Heart left ventricle (tissue), 16 donors: ENCODE results near the gene PIK3C2A. TPM values are rescaled to one million over a fixed set of nuclear protein-coding genes. Genes with fewer than 3 reads are reported as not detected.
A peak's percentile ranks its signal among the peaks of the same experiment; 100 is the strongest.

Experiments used
- ATAC-seq, 4 donors: fragments of 200-7000 bp; cut with Tn5 transposase; one replicate each; pipeline ENCODE4 v1.9.1; 2020 to 2022; ENCODE audit warnings: moderate library complexity in 4 of 4, mild to moderate bottlenecking in 3 of 4, moderate number of reproducible peaks in 1 of 4
- DNase-seq, 5 donors: peaks; one replicate each; pipeline ENCODE4 v3.0.0-alpha.2; 2020
- H3K27ac ChIP-seq, 12 donors: fragments of 200-600 bp; sonication (generic) in 4 of 12; one replicate each; pipeline versions ENCODE4 v1.5.0 to v1.8.0; 2016 to 2022; ENCODE audit warnings: mild to moderate bottlenecking in 2 of 12
- H3K27me3 ChIP-seq, 9 donors: fragments of 200-600 bp; sonication (generic) in 2 of 9; one replicate each; pipeline versions ENCODE4 v1.5.1 to v1.8.0; 2016 to 2022; ENCODE audit warnings: mild to moderate bottlenecking in 3 of 9
- H3K36me3 ChIP-seq, 9 donors: fragments of 200-600 bp; sonication (generic) in 2 of 9; one replicate each; pipeline versions ENCODE4 v1.5.0 to v1.8.0; 2018 to 2022; ENCODE audit warnings: mild to moderate bottlenecking in 2 of 9
- H3K4me1 ChIP-seq, 12 donors: fragments of 200-600 bp; sonication (generic) in 4 of 12; one replicate each; pipeline versions ENCODE4 v1.5.0 to v1.8.0; 2016 to 2022; ENCODE audit warnings: mild to moderate bottlenecking in 3 of 12
- H3K4me3 ChIP-seq, 12 donors: fragments of 200-600 bp; sonication (generic) in 4 of 12; one replicate each; pipeline versions ENCODE4 v1.5.0 to v1.8.0; 2017 to 2022; ENCODE audit warnings: mild to moderate bottlenecking in 9 of 12, moderate library complexity in 4 of 12
- H3K9me3 ChIP-seq, 12 donors: fragments of 200-600 bp; sonication (generic) in 4 of 12; one replicate each; pipeline versions ENCODE4 v1.5.0 to v1.8.0; 2016 to 2022; ENCODE audit warnings: mild to moderate bottlenecking in 1 of 12
- POLR2A ChIP-seq, 2 donors: fragments of 450-650 bp; IDR thresholded peaks; one replicate each; pipeline ENCODE4 v1.6.1; 2017; ENCODE audit warnings: antibody characterized with exemption in 2 of 2, mild to moderate bottlenecking in 2 of 2, moderate library complexity in 2 of 2
- WGBS, 4 donors: extraction: QIAGEN DNeasy Blood & Tissue Kit in 2 of 4; methylation state at CpG; one replicate each; pipeline versions ENCODE4 v1.1.5 to v1.1.7; 2013 to 2018; 5-methylcytosine and 5-hydroxymethylcytosine counted together
- intact Hi-C, 10 donors: fragments of 100-400 bp; cut with DNase I; formaldehyde crosslinking; loops; one replicate each; pipeline versions ENCODE4 v1.11.1 to v1.14.2; 2022
- long read RNA-seq, 3 donors: library from polyadenylated mRNA; unstranded; transcript quantifications; one replicate each; pipeline ENCODE4 v2.0.0, GENCODE V29; 2020 to 2021
- polyA plus RNA-seq, 2 donors: library from polyadenylated mRNA; stranded (reverse); fragments of 200-250 nt; gene quantifications; one replicate each; pipeline ENCODE4 v1.2.3, GENCODE V29; 2013
- total RNA-seq, 9 donors: library from RNA; depleted of rRNA in 2 of 9; stranded (reverse); fragments of >200 nt in 2 of 9; fragmentation: NEBNext Ultra II Directional in 3 of 9; extraction: Animal tissue kit (Norgen Biotek cat#: 25700) in 3 of 9; gene quantifications; one replicate each; pipeline versions ENCODE4 v1.1.0 to v1.2.4, GENCODE V29; 2016 to 2023
- TF ChIP-seq, protein P1 (sequence below), 12 donors: fragments of 200-600 bp; sonication (generic) in 4 of 12; IDR thresholded peaks; one replicate each; pipeline versions ENCODE4 v1.5.0 to v1.8.0; 2018 to 2022; ENCODE audit warnings: antibody characterized with exemption in 12 of 12, mild to moderate bottlenecking in 5 of 12
- donor health status: ischemic (EF 13 %, LVEDD 7.1; RV severe dilation, severe dysfunction).
- donor health status: healthy with polysubstance abuse.
- donor health status: DM: no; HTN: yes; CAD: no.
- donor health status: DM: no; HTN: no; CAD: no.
- donor health status: ischemic (EF 25% LVEDD 6.9; RV normal size, moderate dysfunction).
- donor health status: ischemic (EF 25% LVEDD 5.7; RV mildly dilated, moderate dysfunction).
- donor health status: healthy.
- donor health status: DM: yes; HTN: yes; CAD: no.
- donor health status: ischemic (EF 35%, LVEDD 5.7; RV mildly dilated, moderate dysfunction).
- donor health status: nonischemic (EF 11% LVEDD 7.7; RV severe dilation, severe dysfunction).
- donor health status: DM: yes; HTN: yes; CAD: no.
- donor health status: PGD.
- donor health status: ischemic (EF 29% LVEDD 5.4; RV normal size, mild dysfunction).
- donor health status: nonischemic (EF 23%, LVEDD 6.1; RV moderate dilation, normal function).

Gene PIK3C2A, protein sequence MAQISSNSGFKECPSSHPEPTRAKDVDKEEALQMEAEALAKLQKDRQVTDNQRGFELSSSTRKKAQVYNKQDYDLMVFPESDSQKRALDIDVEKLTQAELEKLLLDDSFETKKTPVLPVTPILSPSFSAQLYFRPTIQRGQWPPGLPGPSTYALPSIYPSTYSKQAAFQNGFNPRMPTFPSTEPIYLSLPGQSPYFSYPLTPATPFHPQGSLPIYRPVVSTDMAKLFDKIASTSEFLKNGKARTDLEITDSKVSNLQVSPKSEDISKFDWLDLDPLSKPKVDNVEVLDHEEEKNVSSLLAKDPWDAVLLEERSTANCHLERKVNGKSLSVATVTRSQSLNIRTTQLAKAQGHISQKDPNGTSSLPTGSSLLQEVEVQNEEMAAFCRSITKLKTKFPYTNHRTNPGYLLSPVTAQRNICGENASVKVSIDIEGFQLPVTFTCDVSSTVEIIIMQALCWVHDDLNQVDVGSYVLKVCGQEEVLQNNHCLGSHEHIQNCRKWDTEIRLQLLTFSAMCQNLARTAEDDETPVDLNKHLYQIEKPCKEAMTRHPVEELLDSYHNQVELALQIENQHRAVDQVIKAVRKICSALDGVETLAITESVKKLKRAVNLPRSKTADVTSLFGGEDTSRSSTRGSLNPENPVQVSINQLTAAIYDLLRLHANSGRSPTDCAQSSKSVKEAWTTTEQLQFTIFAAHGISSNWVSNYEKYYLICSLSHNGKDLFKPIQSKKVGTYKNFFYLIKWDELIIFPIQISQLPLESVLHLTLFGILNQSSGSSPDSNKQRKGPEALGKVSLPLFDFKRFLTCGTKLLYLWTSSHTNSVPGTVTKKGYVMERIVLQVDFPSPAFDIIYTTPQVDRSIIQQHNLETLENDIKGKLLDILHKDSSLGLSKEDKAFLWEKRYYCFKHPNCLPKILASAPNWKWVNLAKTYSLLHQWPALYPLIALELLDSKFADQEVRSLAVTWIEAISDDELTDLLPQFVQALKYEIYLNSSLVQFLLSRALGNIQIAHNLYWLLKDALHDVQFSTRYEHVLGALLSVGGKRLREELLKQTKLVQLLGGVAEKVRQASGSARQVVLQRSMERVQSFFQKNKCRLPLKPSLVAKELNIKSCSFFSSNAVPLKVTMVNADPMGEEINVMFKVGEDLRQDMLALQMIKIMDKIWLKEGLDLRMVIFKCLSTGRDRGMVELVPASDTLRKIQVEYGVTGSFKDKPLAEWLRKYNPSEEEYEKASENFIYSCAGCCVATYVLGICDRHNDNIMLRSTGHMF (N-terminal part only)
- 10 to 100 TPM; 28.5 to 52.2 (median 34.9) TPM for total RNA-seq
- polyA plus RNA-seq, result 10 to 100 TPM in 1 of 2 donors, 1 to 10 TPM in 1; 9.8 to 13.0 TPM
- long read RNA-seq, donor 1, partial matches to known transcripts, result 3 of 9 reads
- long read RNA-seq, donor 1, other reads (novel, unspliced or antisense), result 6 of 9 reads
- long read RNA-seq, donor 2, partial matches to known transcripts, result 11 of 24 reads
- long read RNA-seq, donor 2, other reads (novel, unspliced or antisense), result 13 of 24 reads
- long read RNA-seq, donor 3, partial matches to known transcripts, result 7 of 13 reads
- long read RNA-seq, donor 3, other reads (novel, unspliced or antisense), result 6 of 13 reads

DNA sequence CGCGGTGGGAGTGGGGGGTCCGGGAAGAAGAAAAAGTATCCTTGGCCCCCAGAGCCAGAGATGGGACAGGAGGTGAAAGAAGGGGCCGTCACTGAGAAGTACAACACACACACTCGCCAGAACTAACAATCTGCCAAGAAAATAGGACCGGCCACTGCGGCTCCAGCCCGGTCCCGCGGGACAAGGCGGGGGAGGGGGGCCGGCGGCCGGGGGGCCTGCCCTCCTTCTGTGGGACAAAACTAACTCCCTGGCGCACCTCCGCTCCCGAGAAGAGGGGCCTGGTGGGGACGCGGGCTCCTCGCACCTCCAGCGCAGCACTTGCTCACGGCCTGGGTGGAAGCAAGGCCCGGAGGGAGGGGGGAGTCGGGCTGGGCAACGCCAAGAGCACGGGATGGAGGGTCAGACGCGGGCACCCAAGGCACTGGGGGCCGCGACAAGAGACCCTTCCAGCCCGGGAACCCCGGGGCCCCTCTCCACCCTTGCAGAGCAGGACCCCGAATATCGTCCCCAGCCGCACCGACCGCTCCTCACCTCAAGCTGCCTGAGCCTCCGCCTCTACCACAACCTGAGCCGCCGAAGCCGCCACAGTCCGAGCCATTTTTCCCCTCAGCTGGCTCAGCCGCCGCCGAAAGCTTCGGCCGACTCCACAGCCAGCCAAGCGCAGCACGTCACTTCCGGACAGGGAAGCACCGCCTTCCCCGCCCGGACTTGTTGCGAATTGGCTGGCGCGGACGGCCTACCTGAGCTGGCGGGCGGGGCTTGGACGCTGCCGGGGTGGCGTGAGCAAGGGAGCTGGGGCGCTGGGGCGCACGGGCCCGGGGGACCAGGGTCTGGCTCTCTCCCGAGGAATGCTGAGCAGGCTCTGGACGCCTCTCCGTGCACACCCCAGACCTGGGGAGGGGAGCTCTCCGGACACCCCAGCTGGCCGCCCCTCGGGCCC lies at the start of gene PIK3C2A:
PIK3C2A (minus strand) TSS at position 670 of the 940 bp plus-strand sequence. CDS start 38,245 bp downstream, outside the sequence.
- DNase-seq, result peak; percentile 97 to 98 (median 98)
- Histone ChIP-seq H3K9me3 (no peaks in the 10 kb centered on the region), H3K36me3 (peaks cover 0 to 16% (median 3%) of the 10 kb centered on the region in 9 donors), H3K4me1 (peaks cover 0 to 53% (median 30%) of the 10 kb centered on the region in 12 donors), H3K4me3 (peak within 1 kb of the TSS; percentile 61 to 98 (median 86)), H3K27me3 (no peaks in the 10 kb centered on the region), H3K27ac (peak within 1 kb of the TSS; percentile 84 to 99 (median 96))
- intact Hi-C loops, result loop anchor here in 6 of 10 donors (2.0 to 10.0 kb wide), 9 partner anchors 43 to 145 kb away; partner anchors contain the start of genes RPS13 (in 2 of the 6), NCR3LG1 (in 1 of the 6) and NUCB2 (in 1 of the 6)
- peak; percentile 50 to 97 for TF ChIP-seq POLR2A (IDR thresholded peaks at IDR 0.05)
- TF ChIP-seq, protein P1, sequence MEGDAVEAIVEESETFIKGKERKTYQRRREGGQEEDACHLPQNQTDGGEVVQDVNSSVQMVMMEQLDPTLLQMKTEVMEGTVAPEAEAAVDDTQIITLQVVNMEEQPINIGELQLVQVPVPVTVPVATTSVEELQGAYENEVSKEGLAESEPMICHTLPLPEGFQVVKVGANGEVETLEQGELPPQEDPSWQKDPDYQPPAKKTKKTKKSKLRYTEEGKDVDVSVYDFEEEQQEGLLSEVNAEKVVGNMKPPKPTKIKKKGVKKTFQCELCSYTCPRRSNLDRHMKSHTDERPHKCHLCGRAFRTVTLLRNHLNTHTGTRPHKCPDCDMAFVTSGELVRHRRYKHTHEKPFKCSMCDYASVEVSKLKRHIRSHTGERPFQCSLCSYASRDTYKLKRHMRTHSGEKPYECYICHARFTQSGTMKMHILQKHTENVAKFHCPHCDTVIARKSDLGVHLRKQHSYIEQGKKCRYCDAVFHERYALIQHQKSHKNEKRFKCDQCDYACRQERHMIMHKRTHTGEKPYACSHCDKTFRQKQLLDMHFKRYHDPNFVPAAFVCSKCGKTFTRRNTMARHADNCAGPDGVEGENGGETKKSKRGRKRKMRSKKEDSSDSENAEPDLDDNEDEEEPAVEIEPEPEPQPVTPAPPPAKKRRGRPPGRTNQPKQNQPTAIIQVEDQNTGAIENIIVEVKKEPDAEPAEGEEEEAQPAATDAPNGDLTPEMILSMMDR (IDR thresholded peaks at IDR 0.05), result no peak
- peak; percentile 96 to 98 (median 98) for ATAC-seq
- WGBS, 4 donors, result 0 to 1% (median 1%) methylated on average over 37 to 72 of the region's 72 CpGs

DNA sequence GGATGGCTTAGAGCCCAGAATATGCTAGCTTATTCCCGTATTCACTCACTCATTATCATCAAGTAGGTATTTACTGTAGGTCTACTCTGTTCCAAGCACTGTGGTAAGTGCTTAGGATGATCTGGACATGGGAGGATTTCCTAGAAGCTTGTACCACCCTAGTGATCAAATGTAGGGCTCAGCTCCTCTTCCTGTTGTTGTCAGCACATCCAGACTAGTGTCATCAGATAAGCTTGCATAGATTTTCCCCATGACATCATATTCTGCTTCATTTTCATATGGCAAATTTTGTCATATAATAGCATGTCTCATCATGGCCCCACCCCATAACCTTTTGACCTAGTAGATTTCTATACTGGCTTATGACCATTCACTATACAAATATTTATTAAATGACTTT lies 49.4 kb upstream of the PIK3C2A start:
- no peak overlapping the region for H3K4me3 ChIP-seq
- intact Hi-C loops, result no loop called here
- WGBS, 4 donors, result 26 to 47% (median 35%) methylated on average over 1 of the region's 1 CpG
- TF ChIP-seq POLR2A (IDR thresholded peaks at IDR 0.05), result no peak
- TF ChIP-seq, protein P1 (IDR thresholded peaks at IDR 0.05), result no peak
- no peaks in the 10 kb centered on the region for H3K27me3 ChIP-seq
- H3K4me1 ChIP-seq, result no peaks in the 10 kb centered on the region
- peak in 1 of 4 donors; percentile 49 for ATAC-seq
- H3K36me3 ChIP-seq, result no peaks in the 10 kb centered on the region
- H3K27ac ChIP-seq, result no peak overlapping the region
- no peaks in the 10 kb centered on the region for H3K9me3 ChIP-seq
- no peak for DNase-seq

DNA sequence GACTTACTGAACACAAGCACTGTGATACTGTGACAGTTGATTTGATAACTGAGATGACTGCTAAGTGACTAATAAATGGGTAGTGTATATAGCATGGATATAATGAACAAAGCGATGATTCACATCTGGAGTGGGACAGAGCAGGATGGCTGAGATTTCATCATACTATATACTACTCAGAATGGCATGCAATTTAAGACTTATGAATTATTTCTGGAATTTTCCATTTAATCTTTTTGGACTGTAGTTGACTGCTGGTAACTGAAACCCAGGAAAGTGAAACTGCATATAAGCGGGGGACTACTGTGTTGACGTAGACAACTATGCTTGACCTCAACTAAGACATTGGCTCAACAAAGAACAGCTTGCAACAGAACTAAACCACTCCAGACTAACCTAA lies 48.7 kb upstream of the PIK3C2A start:
- intact Hi-C loops, result no loop called here

More for the DNA sequence above, 48.7 kb upstream of the PIK3C2A start:
- H3K27ac ChIP-seq, result no peak overlapping the region
- H3K4me3 ChIP-seq, result no peak overlapping the region
- 80 to 89% (median 84%) methylated on average over 3 of the region's 3 CpGs for WGBS, 4 donors
- DNase-seq (no peak), ATAC-seq (no peak)
- H3K27me3 ChIP-seq, result no peaks in the 10 kb centered on the region
- TF ChIP-seq, protein P1 (IDR thresholded peaks at IDR 0.05), result no peak
- TF ChIP-seq POLR2A (IDR thresholded peaks at IDR 0.05), result no peak
- no peaks in the 10 kb centered on the region for H3K36me3 ChIP-seq
- no peaks in the 10 kb centered on the region for H3K4me1 ChIP-seq
- H3K9me3 ChIP-seq, result no peaks in the 10 kb centered on the region
